Amniotic epithelial cell (primary cell): ENCODE results near the gene PSKH1.

Experiments
- DNase-seq: peaks from one replicate; pipeline ENCODE4 v3.0.0-alpha.2; 2010; ENCODE audit warnings: low read depth

The PSKH1 gene

GRCh38 chr16:67865318-67865717, 27.7 kb upstream of the PSKH1 start:
- peak; percentile 56 for DNase-seq

GRCh38 chr16:67868290-67868689, 24.8 kb upstream of the PSKH1 start:
- DNase-seq, result no peak

GRCh38 chr16:67869653-67870052, 23.4 kb upstream of the PSKH1 start:
- no peak for DNase-seq

- no peak for DNase-seq
These were observed 21.8 kb upstream of the PSKH1 start for GRCh38 chr16:67871256-67871655.

GRCh38 chr16:67872131-67872630, 20.9 kb upstream of the PSKH1 start:
- DNase-seq, result no peak

- peak; percentile 71 for DNase-seq
These were observed 20.2 kb upstream of the PSKH1 start, which contains the start of gene EDC4 for GRCh38 chr16:67872631-67873434. EDC4 (plus strand) TSS chr16:67873052; CDS start chr16:67873262, 210 bp downstream.

- no peak for DNase-seq
These were observed 19.4 kb upstream of the PSKH1 start for GRCh38 chr16:67873435-67874370.

- DNase-seq, result no peak
These were observed 18.7 kb upstream of the PSKH1 start for GRCh38 chr16:67874372-67874771.

- no peak for DNase-seq
These were observed 16.0 kb upstream of the PSKH1 start for GRCh38 chr16:67877064-67877463.

- no peak for DNase-seq
These were observed 14.8 kb upstream of the PSKH1 start for GRCh38 chr16:67878232-67878631.

- no peak for DNase-seq
These were observed 14.2 kb upstream of the PSKH1 start for GRCh38 chr16:67878846-67879245.

GRCh38 chr16:67879462-67879861, 13.6 kb upstream of the PSKH1 start:
- no peak for DNase-seq

- DNase-seq, result no peak
These were observed 13.1 kb upstream of the PSKH1 start for GRCh38 chr16:67879936-67880335.

- no peak for DNase-seq
These were observed 12.5 kb upstream of the PSKH1 start for GRCh38 chr16:67880584-67880983.

GRCh38 chr16:67881621-67882161, 11.4 kb upstream of the PSKH1 start:
- no peak for DNase-seq

GRCh38 chr16:67882374-67883145, 10.5 kb upstream of the PSKH1 start:
- no peak for DNase-seq

- DNase-seq, result no peak
These were observed 9.7 kb upstream of the PSKH1 start for GRCh38 chr16:67883146-67883871.

GRCh38 chr16:67883872-67884261, 9.2 kb upstream of the PSKH1 start:
- peak; percentile 31 for DNase-seq

- peak; percentile 85 for DNase-seq
These were observed 8.4 kb upstream of the PSKH1 start, which contains the start of gene NRN1L for GRCh38 chr16:67884684-67885083. NRN1L (plus strand) TSS chr16:67884885; CDS start chr16:67884904, 19 bp downstream.

GRCh38 chr16:67885545-67885944, 7.5 kb upstream of the PSKH1 start:
- no peak for DNase-seq

- DNase-seq, result no peak
These were observed 7.1 kb upstream of the PSKH1 start for GRCh38 chr16:67885976-67886375.
